HepG2 (cell line): Measurements from ENCODE around the gene SPINK4. TPM values are rescaled to one million over a fixed set of nuclear protein-coding genes. Genes with fewer than 3 reads are reported as not detected.

Experiments
- ATAC-seq: fragments of 200-7000 bp; cut with Tn5 transposase; 3 replicates; pipeline ENCODE4 v1.9.1; 2020; ENCODE audit warnings: mild to moderate bottlenecking, moderate library complexity
- BruUV-seq: library from RNA; stranded (reverse); fragments of 400-500 nt; replicated peaks from 2 replicates; lab custom pipeline; 2021; lab: Mats Ljungman, UMichigan
- CTCF ChIA-PET: fragments of 300-600 bp; formaldehyde crosslinking; extraction: SDS; loops from one replicate; lab custom pipeline; 2021; ENCODE audit warnings: low total read pairs, inconsistent platforms, low intra/inter-chr PET ratio; lab: Yijun Ruan, JAX
- POLR2A ChIA-PET: fragments of 350-600 bp; sonication (Branson Sonifier 250); formaldehyde crosslinking; loops from one replicate; lab custom pipeline; 2020; ENCODE audit warnings: antibody characterized with exemption, inconsistent platforms; lab: Yijun Ruan, JAX
- DNase-seq: peaks from one replicate; pipeline ENCODE4 v3.0.0-alpha.2; 2015; ENCODE audit warnings: low spot score
- FAIRE-seq: peaks from 3 replicates; lab custom pipeline; 2011; peaks lifted over from hg19 to GRCh38; lab: Jason Lieb, UNC
- H2AFZ ChIP-seq: one replicate; pipeline ENCODE4 v1.6.1; 2011; ENCODE audit warnings: low read length, inconsistent platforms
- H3K27ac ChIP-seq: fragments of 300-600 bp; 3 replicates; pipeline ENCODE4 v1.8.0; 2011; ENCODE audit warnings: mixed run types, mild to moderate bottlenecking, mixed read lengths, low read length, inconsistent platforms; ENCODE audit not compliant: insufficient read depth; ENCODE audit errors: extremely low read length
- H3K27me3 ChIP-seq, 2 experiments: fragments of 200-600 bp in 1 of 2; 2 replicates in 1 of 2; 3 replicates in 1 of 2; pipeline versions ENCODE4 v1.6.0 to v1.8.0; 2011; ENCODE audit warnings: low read length in 2 of 2, mild to moderate bottlenecking in 2 of 2, moderate library complexity in 2 of 2, inconsistent platforms in 1 of 2; ENCODE audit not compliant: insufficient read depth in 2 of 2, control insufficient read depth in 1 of 2
- H3K36me3 ChIP-seq, 2 experiments: fragments of 200-600 bp in 1 of 2; replicated peaks in 1 of 2; 2 replicates in 1 of 2; 3 replicates in 1 of 2; pipeline versions ENCODE4 v1.5.1 to v1.8.0; 2011; ENCODE audit warnings: low read length in 2 of 2, inconsistent platforms in 1 of 2; ENCODE audit not compliant: insufficient read depth in 2 of 2, control insufficient read depth in 1 of 2
- H3K4me1 ChIP-seq: 2 replicates; pipeline ENCODE4 v1.5.1; 2012; ENCODE audit warnings: low read length, inconsistent platforms; ENCODE audit not compliant: insufficient read depth
- H3K4me2 ChIP-seq: 2 replicates; pipeline ENCODE4 v1.6.0; 2011; ENCODE audit warnings: low read depth, low read length, inconsistent platforms
- H3K4me3 ChIP-seq, 3 experiments: fragments of 200-600 bp in 1 of 3; sonication (generic), shearing (Covaris generic) in 1 of 3; replicated peaks in 1 of 3; 2 replicates each; pipeline ENCODE4 v1.5.1; 2011 to 2016; ENCODE audit warnings: low read length in 3 of 3, inconsistent platforms in 2 of 3, low read depth in 2 of 3, mild to moderate bottlenecking in 2 of 3, control low read depth in 1 of 3, mixed read lengths in 1 of 3; ENCODE audit not compliant: insufficient read depth in 1 of 3
- H3K79me2 ChIP-seq: one replicate; pipeline ENCODE4 v1.6.1; 2011; ENCODE audit warnings: low read length, inconsistent platforms; ENCODE audit not compliant: insufficient read depth
- H3K9ac ChIP-seq: 2 replicates; pipeline ENCODE4 v1.6.0; 2011; ENCODE audit warnings: mild to moderate bottlenecking, low read depth, low read length, inconsistent platforms; ENCODE audit not compliant: insufficient read depth
- H3K9me3 ChIP-seq: 2 replicates; pipeline ENCODE4 v1.5.1; 2012; ENCODE audit warnings: mild to moderate bottlenecking, low read length
- H4K20me1 ChIP-seq: 2 replicates; pipeline ENCODE4 v1.6.0; 2011; ENCODE audit warnings: inconsistent platforms, mild to moderate bottlenecking, low read length, moderate library complexity; ENCODE audit not compliant: insufficient read depth
- BCL3 ChIP-seq: sonication (generic); formaldehyde crosslinking; IDR thresholded peaks from 2 replicates; pipeline ENCODE4 v1.5.1; 2020; ENCODE audit warnings: mild to moderate bottlenecking, missing genetic modification reagents, moderate library complexity
- BRD4 ChIP-seq: sonication (generic); formaldehyde crosslinking; IDR thresholded peaks from 2 replicates; pipeline ENCODE4 v1.4.0; 2020; ENCODE audit warnings: missing genetic modification reagents
- CENPX ChIP-seq: sonication (generic); formaldehyde crosslinking; IDR thresholded peaks from 2 replicates; pipeline ENCODE4 v1.9.0; 2021; ENCODE audit warnings: mild to moderate bottlenecking, missing genetic modification reagents, moderate library complexity
- NFAT5 ChIP-seq: sonication (generic); formaldehyde crosslinking; IDR thresholded peaks from 2 replicates; pipeline ENCODE4 v1.4.0; 2020; ENCODE audit warnings: missing genetic modification reagents
- RAD21 ChIP-seq: fragments of 450-650 bp; formaldehyde crosslinking; IDR thresholded peaks from 2 replicates; pipeline ENCODE4 v1.5.0; 2020; ENCODE audit warnings: mild to moderate bottlenecking
- SNAPC4 ChIP-seq: sonication (generic); formaldehyde crosslinking; IDR thresholded peaks from 2 replicates; pipeline ENCODE4 v1.4.0; 2020; ENCODE audit warnings: mild to moderate bottlenecking, missing genetic modification reagents
- TCF12 ChIP-seq, 2 experiments: fragments of 450-650 bp in 1 of 2; sonication (generic) in 1 of 2; formaldehyde crosslinking in 1 of 2; IDR thresholded peaks; 2 replicates each; pipeline versions ENCODE4 v1.6.1 to v1.8.0; 2017 to 2022; ENCODE audit warnings: antibody characterized with exemption in 1 of 2, mild to moderate bottlenecking in 1 of 2, missing genetic modification reagents in 1 of 2, moderate library complexity in 1 of 2
- YY1 ChIP-seq: IDR thresholded peaks from 2 replicates; pipeline ENCODE4 v1.6.1; 2011; ENCODE audit warnings: low read length, low read depth, moderate library complexity, mild to moderate bottlenecking; ENCODE audit not compliant: insufficient read depth, insufficient replicate concordance
- ZFP90 ChIP-seq: sonication (generic); formaldehyde crosslinking; IDR thresholded peaks from 2 replicates; pipeline ENCODE4 v1.8.0; 2022; ENCODE audit warnings: missing genetic modification reagents, mild to moderate bottlenecking, inconsistent platforms, borderline replicate concordance
- ZNF234 ChIP-seq: sonication (generic); formaldehyde crosslinking; conservative IDR thresholded peaks from 2 replicates; pipeline ENCODE4 v1.5.1; 2020; ENCODE audit warnings: mild to moderate bottlenecking, missing genetic modification reagents
- ZNF549 ChIP-seq: sonication (generic); formaldehyde crosslinking; IDR thresholded peaks from 2 replicates; pipeline ENCODE4 v1.5.0; 2020; ENCODE audit warnings: missing genetic modification reagents
- WGBS: methylation state at CpG from one replicate; pipeline ENCODE4 v1.1.6; 2017; ENCODE audit warnings: low lambda C conversion rate; 5-methylcytosine and 5-hydroxymethylcytosine counted together
- in situ Hi-C: cut with HindIII; loops from 2 replicates; pipeline ENCODE4 v1.10.0; 2017; ENCODE audit warnings: low pct_unique_long_range_greater_than_20kb; ENCODE audit not compliant: extremely low pct_ligation_motif_present
- intact Hi-C: fragments of 100-400 bp; cut with micrococcal nuclease; formaldehyde crosslinking; loops from one replicate; pipeline ENCODE4 v1.10.0; 2022; ENCODE audit not compliant: unreplicated experiment
- polyA plus RNA-seq, 8 experiments: library from polyadenylated mRNA; depleted of rRNA in 3 of 8; stranded (reverse) in 7 of 8; unstranded in 1 of 8; fragments of >200 nt; fragmentation: Illumina TruSeq in 4 of 8; extraction: Trizol in 4 of 8; gene quantifications; 2 replicates each; pipeline versions ENCODE4 v1.2.1 to v1.2.3, GENCODE V29; 2011 to 2016; ENCODE audit warnings: low read depth in 4 of 8, missing spikeins in 1 of 8, mixed read lengths in 1 of 8; ENCODE audit not compliant: insufficient read depth in 1 of 8
- total RNA-seq, 5 experiments: library from RNA; depleted of rRNA; stranded (reverse); fragments of >200 nt; fragmentation: Illumina TruSeq; extraction: Trizol; gene quantifications; 2 replicates each; pipeline ENCODE4 v1.2.3, GENCODE V29; 2016; ENCODE audit warnings: low read depth in 1 of 5

SPINK4 gene
- total and polyA plus RNA-seq, 2 of the 13 experiments (the other 11 are each of a cell fraction or from before 2014, with no cell fraction given), result 0.53 to 3.4 TPM

- 2% methylated on average over 14 of the region's 14 CpGs for WGBS
- intact Hi-C loops, result loop anchor here (1.0 to 5.0 kb wide), 3 partner anchors 32 to 183 kb away; partner anchors contain the start of genes B4GALT1 and NOL6
These were observed 49.9 kb downstream of the SPINK4 start for GRCh38 chr9:33289936-33290246.

More at GRCh38 chr9:33289936-33290246, 49.9 kb downstream of the SPINK4 start:
- no peaks in the 10 kb centered on the region for H3K27me3 ChIP-seq
- H3K4me3 ChIP-seq, result peak overlapping the region; percentile 75 to 89 (median 84)
- TF ChIP-seq TCF12 (IDR thresholded peaks at IDR 0.05) (no peak), TCF12 (CRISPR knock-in tag; IDR thresholded peaks at IDR 0.05) (no peak), CENPX (no peak), ZFP90 (CRISPR knock-in tag) (no peak), BRD4 (peak; percentile 16; the same call in 1 of the 2 replicates), NFAT5 (CRISPR knock-in tag) (no peak), BCL3 (CRISPR knock-in tag) (no peak), ZNF549 (CRISPR knock-in tag) (no peak), SNAPC4 (0 out of 2 replicates have a peak, but pooled peaks have one; percentile 24), YY1 (peak; percentile 77), ZNF234 (0 out of 2 replicates have a peak, but pooled peaks have one; percentile 26), RAD21 (CRISPR knock-in tag) (no peak)
- ChIA-PET CTCF (no interaction called here), POLR2A (interaction anchor here (0.6 to 1.4 kb wide), 21 partner anchors 10 to 265 kb away, joined by 3 to 22 read pairs (median 3); partner anchors contain the start of genes BAG1, CHMP5, NOL6 and SMU1)
- no peaks in the 10 kb centered on the region for H4K20me1 ChIP-seq
- peak overlapping the region; percentile 62 for H2AFZ ChIP-seq
- peaks cover 59% of the 10 kb centered on the region for H3K4me1 ChIP-seq
- no peaks in the 10 kb centered on the region for H3K9me3 ChIP-seq
- peaks cover 44% of the 10 kb centered on the region for H3K79me2 ChIP-seq
- TSS peak; percentile 96 for BruUV-seq
- in situ Hi-C loops, result loop anchor here (10.0 kb wide), 1 partner anchor 175 kb away; no protein-coding TSS in a partner anchor
- H3K4me2 ChIP-seq, result peak overlapping the region; percentile 75
- peak overlapping the region; percentile 84 for H3K9ac ChIP-seq
- peak overlapping the region; percentile 85 for H3K27ac ChIP-seq
- FAIRE-seq (no peak), DNase-seq (no peak), ATAC-seq (peak; percentile 44)
- H3K36me3 ChIP-seq, result peaks cover 0 to 15% of the 10 kb centered on the region in 2 experiments; a peak in 3 of 5 replicates
